Measurements from ENCODE around the gene CDH12.

CDH12 gene

GRCh38 chr5:22577006-22577405, 276.1 kb downstream of the CDH12 start:
- no peak for DNase-seq (ENCODE audit: low read depth)
- H3K4me3 ChIP-seq (ENCODE audit: low read depth, low read length) = no peak overlapping the region
- no peak for TF ChIP-seq CTCF (IDR thresholded peaks at IDR 0.05; ENCODE audit: insufficient read depth, low read depth, low read length, missing control alignments)

- no peak for DNase-seq (ENCODE audit: low read depth)
- no peak overlapping the region for H3K4me3 ChIP-seq (ENCODE audit: low read depth, low read length)
- TF ChIP-seq CTCF (IDR thresholded peaks at IDR 0.05; ENCODE audit: insufficient read depth, low read depth, low read length, missing control alignments) = no peak
Measured at GRCh38 chr5:22572941-22573340, 280.2 kb downstream of the CDH12 start.

- no peak for DNase-seq (ENCODE audit: low read depth)
- TF ChIP-seq CTCF (IDR thresholded peaks at IDR 0.05; ENCODE audit: insufficient read depth, low read depth, low read length, missing control alignments) = no peak
- H3K4me3 ChIP-seq (ENCODE audit: low read depth, low read length) = no peak overlapping the region
Measured at GRCh38 chr5:22567983-22568382, 285.2 kb downstream of the CDH12 start.

DNA sequence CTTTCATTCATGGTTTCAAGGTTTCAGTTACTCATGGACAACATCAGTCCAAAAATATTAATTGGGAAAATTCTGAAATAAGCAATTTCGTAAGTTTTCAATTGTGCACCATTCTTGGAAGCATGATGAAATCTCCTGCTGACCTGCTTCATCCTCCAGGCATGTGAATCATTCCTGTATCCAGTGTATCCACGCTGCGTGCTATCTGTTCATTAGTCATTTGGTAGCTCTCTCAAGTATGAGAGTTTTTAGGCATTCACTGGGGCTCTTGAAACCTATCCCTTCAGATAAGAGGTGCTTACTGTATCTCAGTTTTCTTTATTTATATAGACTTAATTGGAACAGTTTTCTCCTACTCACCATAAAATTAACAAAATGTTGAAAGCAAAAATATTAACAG, 293.0 kb downstream of the CDH12 start:
- DNase-seq (ENCODE audit: low read depth) = no peak
- no peak overlapping the region for H3K4me3 ChIP-seq (ENCODE audit: low read depth, low read length)

GRCh38 chr5:22557251-22557650, 295.9 kb downstream of the CDH12 start:
- no peak for TF ChIP-seq CTCF (IDR thresholded peaks at IDR 0.05; ENCODE audit: insufficient read depth, low read depth, low read length, missing control alignments)
- no peak for DNase-seq (ENCODE audit: low read depth)
- no peak overlapping the region for H3K4me3 ChIP-seq (ENCODE audit: low read depth, low read length)

More for the DNA sequence above, 293.0 kb downstream of the CDH12 start:
- no peak for TF ChIP-seq CTCF (IDR thresholded peaks at IDR 0.05; ENCODE audit: insufficient read depth, low read depth, low read length, missing control alignments)

DNA sequence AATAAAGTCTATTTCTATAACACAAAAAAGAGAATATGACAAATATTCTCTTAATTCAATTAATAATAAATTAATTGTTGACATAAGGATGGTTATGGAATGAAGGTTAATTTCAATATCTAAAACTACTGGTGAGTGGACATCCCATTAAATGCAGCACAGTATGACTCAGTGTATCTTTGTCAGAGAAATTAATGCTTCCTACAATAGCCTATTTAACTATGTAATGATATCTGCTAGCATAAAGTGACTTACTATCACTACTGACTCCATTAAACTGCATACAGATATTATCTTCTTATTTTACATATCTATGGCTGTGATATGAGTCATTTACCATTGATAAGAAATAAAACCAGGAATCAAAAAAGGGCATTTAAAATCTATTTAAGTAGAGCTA, 298.7 kb downstream of the CDH12 start:
- TF ChIP-seq CTCF (IDR thresholded peaks at IDR 0.05; ENCODE audit: insufficient read depth, low read depth, low read length, missing control alignments) = no peak
- H3K4me3 ChIP-seq (ENCODE audit: low read depth, low read length) = no peak overlapping the region
- no peak for DNase-seq (ENCODE audit: low read depth)

- no peak overlapping the region for H3K4me3 ChIP-seq (ENCODE audit: low read depth, low read length)
- TF ChIP-seq CTCF (IDR thresholded peaks at IDR 0.05; ENCODE audit: insufficient read depth, low read depth, low read length, missing control alignments) = no peak
- no peak for DNase-seq (ENCODE audit: low read depth)
Measured at GRCh38 chr5:22549876-22550671, 303.1 kb downstream of the CDH12 start.
